ENCODE results near the gene RTEL1. TPM values are rescaled to one million over a fixed set of nuclear protein-coding genes. Genes with fewer than 3 reads are reported as not detected.
A peak's percentile ranks its signal among the peaks of the same experiment; 100 is the strongest.

RTEL1 gene
- total RNA-seq, 2 donors from 2014 or later: 7.3 to 50.4 TPM

DNA sequence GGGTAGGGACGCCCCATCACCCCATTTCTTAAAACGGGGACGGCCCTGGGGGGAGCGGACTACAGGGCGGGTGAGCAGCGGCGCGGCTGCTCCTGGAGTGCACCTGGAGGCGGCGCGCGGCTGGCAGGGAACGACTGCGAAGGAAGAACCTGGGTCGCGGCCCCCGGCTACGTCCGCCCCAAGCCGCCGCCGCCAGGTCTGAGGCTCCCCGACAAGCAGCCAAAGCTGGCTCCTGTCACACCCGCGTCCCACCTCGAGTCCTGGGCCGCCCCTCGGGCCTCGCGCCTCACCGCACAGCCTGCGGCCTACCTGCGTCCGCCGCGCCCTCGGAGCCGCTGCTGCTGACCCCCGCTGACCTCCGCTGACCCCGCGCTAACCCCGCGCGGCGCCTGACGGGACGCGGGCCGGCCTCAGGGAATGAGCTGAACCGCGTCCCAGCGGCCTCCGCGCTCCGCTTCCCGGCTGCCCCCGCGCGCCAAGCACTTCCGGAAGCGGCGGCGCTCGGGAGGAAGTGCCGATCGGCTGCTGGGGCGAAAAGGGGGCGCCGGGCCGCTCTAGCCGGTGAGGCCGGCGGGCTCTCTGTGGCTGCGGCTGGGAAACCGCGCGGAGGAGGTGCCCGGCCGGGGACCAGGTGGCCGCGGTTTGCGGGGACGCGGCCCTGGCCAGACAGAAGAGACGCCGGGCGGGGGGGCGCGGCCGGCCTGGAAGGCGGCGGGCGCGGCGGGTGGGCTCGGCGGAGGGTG lies 49.6 kb downstream of the RTEL1 start, which contains the start of the genes ARFRP1 and ZGPAT:
ARFRP1 (minus strand) TSS at position 419 of the 743 bp plus-strand sequence. CDS start 885 bp downstream, outside the sequence.
ZGPAT (plus strand) TSS at position 482 of the 743 bp plus-strand sequence. CDS start 542 bp downstream, outside the sequence.
- H3K4me1 ChIP-seq: peaks cover 24% of the 10 kb centered on the region

DNA sequence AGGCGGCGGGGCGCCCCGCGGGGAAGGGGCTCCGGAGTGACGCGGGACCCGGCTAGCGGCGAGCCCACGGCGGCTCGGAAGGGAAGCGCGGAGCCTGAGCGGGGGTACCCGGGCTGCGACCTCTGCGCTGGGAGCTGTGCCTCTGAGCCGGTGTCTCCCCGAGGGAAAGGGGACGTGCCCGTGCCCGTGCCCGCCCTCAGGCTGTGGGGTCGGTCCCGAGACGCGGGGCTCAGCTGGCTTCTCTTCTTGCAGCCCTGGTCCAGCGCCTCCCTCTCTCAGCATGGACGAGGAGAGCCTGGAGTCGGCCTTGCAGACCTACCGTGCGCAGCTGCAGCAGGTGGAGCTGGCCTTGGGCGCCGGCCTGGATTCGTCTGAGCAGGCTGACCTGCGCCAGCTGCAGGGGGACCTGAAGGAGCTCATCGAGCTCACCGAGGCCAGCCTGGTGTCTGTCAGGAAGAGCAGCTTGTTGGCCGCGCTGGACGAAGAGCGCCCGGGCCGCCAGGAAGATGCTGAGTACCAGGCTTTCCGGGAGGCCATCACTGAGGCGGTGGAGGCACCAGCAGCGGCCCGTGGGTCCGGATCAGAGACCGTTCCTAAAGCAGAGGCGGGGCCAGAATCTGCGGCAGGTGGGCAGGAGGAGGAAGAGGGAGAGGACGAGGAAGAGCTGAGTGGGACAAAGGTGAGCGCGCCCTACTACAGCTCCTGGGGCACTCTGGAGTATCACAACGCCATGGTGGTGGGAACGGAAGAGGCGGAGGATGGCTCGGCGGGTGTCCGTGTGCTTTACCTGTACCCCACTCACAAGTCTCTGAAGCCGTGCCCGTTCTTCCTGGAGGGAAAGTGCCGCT lies 50.4 kb downstream of the RTEL1 start:
- TF ChIP-seq, protein P1, sequence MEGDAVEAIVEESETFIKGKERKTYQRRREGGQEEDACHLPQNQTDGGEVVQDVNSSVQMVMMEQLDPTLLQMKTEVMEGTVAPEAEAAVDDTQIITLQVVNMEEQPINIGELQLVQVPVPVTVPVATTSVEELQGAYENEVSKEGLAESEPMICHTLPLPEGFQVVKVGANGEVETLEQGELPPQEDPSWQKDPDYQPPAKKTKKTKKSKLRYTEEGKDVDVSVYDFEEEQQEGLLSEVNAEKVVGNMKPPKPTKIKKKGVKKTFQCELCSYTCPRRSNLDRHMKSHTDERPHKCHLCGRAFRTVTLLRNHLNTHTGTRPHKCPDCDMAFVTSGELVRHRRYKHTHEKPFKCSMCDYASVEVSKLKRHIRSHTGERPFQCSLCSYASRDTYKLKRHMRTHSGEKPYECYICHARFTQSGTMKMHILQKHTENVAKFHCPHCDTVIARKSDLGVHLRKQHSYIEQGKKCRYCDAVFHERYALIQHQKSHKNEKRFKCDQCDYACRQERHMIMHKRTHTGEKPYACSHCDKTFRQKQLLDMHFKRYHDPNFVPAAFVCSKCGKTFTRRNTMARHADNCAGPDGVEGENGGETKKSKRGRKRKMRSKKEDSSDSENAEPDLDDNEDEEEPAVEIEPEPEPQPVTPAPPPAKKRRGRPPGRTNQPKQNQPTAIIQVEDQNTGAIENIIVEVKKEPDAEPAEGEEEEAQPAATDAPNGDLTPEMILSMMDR (IDR thresholded peaks at IDR 0.05): no peak
- no peak for TF ChIP-seq POLR2A (IDR thresholded peaks at IDR 0.05)
- DNase-seq (peak; percentile 13 to 30 (median 24)), ATAC-seq (no peak)
- Histone ChIP-seq H3K36me3 (replicated peaks in 1 of 2; ENCODE audit: insufficient read depth in 1 of 2, low read depth in 2 of 2) (peaks cover 0 to 10% of the 10 kb centered on the region in 2 donors), H3K27ac (peak overlapping the region; percentile 69 to 83 (median 78)), H3K4me3 (peak overlapping the region; percentile 67 to 88), H3K9me3 (no peaks in the 10 kb centered on the region), H3K27me3 (no peaks in the 10 kb centered on the region), H3K4me1 (peaks cover 24% of the 10 kb centered on the region)
- WGBS, 2 donors: 20 to 50% methylated on average over 26 to 66 of the region's 67 CpGs
- intact Hi-C loops (cut with DNase I): no loop called here

More for the DNA sequence above, 49.6 kb downstream of the RTEL1 start, which contains the start of the genes ARFRP1 and ZGPAT:
- DNase-seq (peak; percentile 87 to 93 (median 89)), ATAC-seq (peak; percentile 96)
- TF ChIP-seq POLR2A (IDR thresholded peaks at IDR 0.05): peak; percentile 13 to 58 (median 54)
- TF ChIP-seq, protein P1 (IDR thresholded peaks at IDR 0.05): peak in 1 of 7 experiments; percentile 20
- intact Hi-C loops (cut with DNase I): no loop called here
- Histone ChIP-seq H3K36me3 (replicated peaks in 1 of 2; ENCODE audit: insufficient read depth in 1 of 2, low read depth in 2 of 2) (peaks cover 0 to 9% of the 10 kb centered on the region in 2 donors), H3K27me3 (no peaks in the 10 kb centered on the region), H3K9me3 (no peaks in the 10 kb centered on the region), H3K4me3 (peak within 1 kb of the TSS; percentile 67 to 88), H3K27ac (peak within 1 kb of the TSS; percentile 69 to 83 (median 78))
- 1% methylated on average over 51 of the region's 98 CpGs; no CpG with 5 or more reads in 1 of the 2 donors for WGBS, 2 donors

DNA sequence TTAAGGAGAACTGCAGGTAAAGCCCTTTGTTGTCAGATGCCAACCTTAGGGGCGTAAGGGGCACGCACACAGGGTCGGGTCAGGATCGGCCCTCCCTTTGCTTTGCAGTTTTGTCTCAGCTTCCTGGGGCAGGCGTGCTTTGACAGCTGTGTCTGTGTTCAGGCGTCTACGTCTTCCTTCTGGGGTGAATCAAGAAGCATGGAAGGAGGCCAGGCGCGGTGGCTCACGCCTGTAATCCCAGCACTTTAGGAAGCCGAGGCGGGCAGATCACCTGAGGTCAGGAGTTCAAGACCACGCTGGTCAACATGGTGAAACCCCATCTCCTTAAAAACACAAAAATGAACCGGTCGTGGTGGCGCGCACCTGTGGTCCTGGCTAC lies 51.0 kb downstream of the RTEL1 start:
- DNase-seq (no peak), ATAC-seq (no peak)
- TF ChIP-seq, protein P1 (IDR thresholded peaks at IDR 0.05): no peak
- no peak for TF ChIP-seq POLR2A (IDR thresholded peaks at IDR 0.05)
- WGBS, 2 donors: 90 to 91% methylated on average over 13 to 15 of the region's 17 CpGs
- no peaks in the 10 kb centered on the region for H3K9me3 ChIP-seq
- intact Hi-C loops (cut with DNase I): no loop called here
- no peaks in the 10 kb centered on the region for H3K27me3 ChIP-seq
- no peak overlapping the region for H3K4me3 ChIP-seq
- H3K36me3 ChIP-seq (replicated peaks in 1 of 2; ENCODE audit: insufficient read depth in 1 of 2, low read depth in 2 of 2): peaks cover 0 to 10% of the 10 kb centered on the region in 2 donors
- peaks cover 24% of the 10 kb centered on the region for H3K4me1 ChIP-seq
- no peak overlapping the region for H3K27ac ChIP-seq

DNA sequence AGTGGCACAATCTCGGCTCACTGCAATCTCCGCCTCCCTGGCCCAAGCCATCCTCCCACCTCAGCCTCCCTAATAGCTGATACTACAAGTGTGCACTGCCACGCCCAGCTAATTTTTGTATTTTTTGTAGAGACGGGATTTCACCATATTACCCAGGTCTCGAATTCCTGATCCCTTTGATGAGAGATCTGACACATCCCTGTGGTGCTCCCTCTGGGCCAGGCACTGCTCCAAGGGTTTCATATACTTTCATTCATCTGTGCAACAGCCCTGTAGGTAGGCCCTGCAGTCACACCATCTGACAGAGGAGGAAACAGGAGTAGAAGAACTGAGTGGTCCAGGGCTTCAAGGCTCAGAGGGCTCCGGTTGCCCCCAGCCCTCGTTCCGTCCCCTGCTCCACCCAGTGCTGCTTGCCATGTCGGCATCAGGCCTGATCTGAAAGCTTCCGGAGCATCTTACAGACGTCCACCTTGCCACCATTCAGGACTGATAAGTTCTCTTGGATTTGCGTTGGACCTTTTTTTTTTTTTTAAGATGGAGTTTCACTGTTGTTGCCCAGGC lies 53.1 kb downstream of the RTEL1 start:
- TF ChIP-seq, protein P1 (IDR thresholded peaks at IDR 0.05): no peak
- TF ChIP-seq POLR2A (IDR thresholded peaks at IDR 0.05): no peak
- H3K4me3 ChIP-seq: no peak overlapping the region
- H3K27ac ChIP-seq: no peak overlapping the region
- H3K36me3 ChIP-seq (replicated peaks in 1 of 2; ENCODE audit: insufficient read depth in 1 of 2, low read depth in 2 of 2): peaks cover 0 to 7% of the 10 kb centered on the region in 2 donors
- no peaks in the 10 kb centered on the region for H3K27me3 ChIP-seq
- H3K9me3 ChIP-seq: no peaks in the 10 kb centered on the region
- intact Hi-C loops (cut with DNase I): no loop called here
- peaks cover 21% of the 10 kb centered on the region for H3K4me1 ChIP-seq
- ATAC-seq (no peak), DNase-seq (no peak)
- WGBS, 2 donors: 77 to 78% methylated on average over 12 of the region's 12 CpGs

Measured in body of pancreas (tissue), 4 donors.